ENCODE results near the gene CELF4.

CELF4 gene

DNA sequence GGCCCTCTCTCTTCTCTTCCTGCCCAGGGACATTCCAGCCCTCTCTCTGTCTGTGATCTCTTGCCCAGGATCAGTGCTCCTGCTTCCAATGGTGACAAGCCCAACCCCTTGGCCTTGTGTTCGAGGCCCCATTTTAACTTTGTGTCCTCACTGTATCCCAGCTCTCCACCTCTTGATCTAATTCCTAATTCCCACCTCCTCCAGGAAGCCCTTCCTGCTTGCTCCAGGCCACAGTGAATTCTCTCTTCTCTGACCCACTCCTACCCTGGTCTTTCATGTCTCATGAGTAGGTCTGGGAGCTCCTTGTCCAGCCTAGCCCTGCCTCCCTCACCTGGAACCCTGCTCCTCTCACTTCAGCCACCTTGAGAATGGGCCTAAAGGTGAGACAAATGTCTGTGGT, 249.1 kb downstream of the CELF4 start:
- H3K4me1 ChIP-seq (ENCODE audit: insufficient read depth, poor library complexity, severe bottlenecking) = no peaks in the 10 kb centered on the region
- ATAC-seq (ENCODE audit: low read depth) (no peak), DNase-seq (ENCODE audit: low spot score) (no peak)
- H3K9me3 ChIP-seq (ENCODE audit: severe bottlenecking) = no peaks in the 10 kb centered on the region
- no peak overlapping the region for H3K4me3 ChIP-seq (ENCODE audit: severe bottlenecking)
- no peak overlapping the region for H3K27ac ChIP-seq (ENCODE audit: poor library complexity, severe bottlenecking)
- TF ChIP-seq, protein P1, sequence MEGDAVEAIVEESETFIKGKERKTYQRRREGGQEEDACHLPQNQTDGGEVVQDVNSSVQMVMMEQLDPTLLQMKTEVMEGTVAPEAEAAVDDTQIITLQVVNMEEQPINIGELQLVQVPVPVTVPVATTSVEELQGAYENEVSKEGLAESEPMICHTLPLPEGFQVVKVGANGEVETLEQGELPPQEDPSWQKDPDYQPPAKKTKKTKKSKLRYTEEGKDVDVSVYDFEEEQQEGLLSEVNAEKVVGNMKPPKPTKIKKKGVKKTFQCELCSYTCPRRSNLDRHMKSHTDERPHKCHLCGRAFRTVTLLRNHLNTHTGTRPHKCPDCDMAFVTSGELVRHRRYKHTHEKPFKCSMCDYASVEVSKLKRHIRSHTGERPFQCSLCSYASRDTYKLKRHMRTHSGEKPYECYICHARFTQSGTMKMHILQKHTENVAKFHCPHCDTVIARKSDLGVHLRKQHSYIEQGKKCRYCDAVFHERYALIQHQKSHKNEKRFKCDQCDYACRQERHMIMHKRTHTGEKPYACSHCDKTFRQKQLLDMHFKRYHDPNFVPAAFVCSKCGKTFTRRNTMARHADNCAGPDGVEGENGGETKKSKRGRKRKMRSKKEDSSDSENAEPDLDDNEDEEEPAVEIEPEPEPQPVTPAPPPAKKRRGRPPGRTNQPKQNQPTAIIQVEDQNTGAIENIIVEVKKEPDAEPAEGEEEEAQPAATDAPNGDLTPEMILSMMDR (IDR thresholded peaks at IDR 0.05; ENCODE audit: poor library complexity, severe bottlenecking) = no peak
- no peaks in the 10 kb centered on the region for H3K36me3 ChIP-seq (ENCODE audit: low read depth)
- no peaks in the 10 kb centered on the region for H3K27me3 ChIP-seq (ENCODE audit: insufficient read depth, poor library complexity, severe bottlenecking)

DNA sequence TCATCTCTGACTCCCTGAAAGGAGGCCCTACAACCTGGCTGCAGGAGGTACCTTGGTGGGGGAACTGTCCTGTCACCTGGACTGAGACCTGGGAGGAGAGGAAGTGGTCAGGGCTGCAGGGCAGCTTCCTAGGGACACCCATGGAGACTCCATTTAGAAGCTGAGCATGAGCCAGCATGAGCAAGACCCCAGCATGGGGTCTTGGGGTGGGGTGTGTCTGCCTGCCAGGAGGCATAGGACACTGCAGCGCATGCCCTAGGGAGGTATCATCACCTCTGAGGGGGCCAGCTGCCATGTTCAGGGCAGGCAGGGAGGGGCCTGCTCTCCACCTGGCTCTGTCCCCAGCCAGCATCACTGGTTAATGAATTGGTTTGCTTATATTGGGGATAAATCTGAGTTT, 249.7 kb downstream of the CELF4 start:
- TF ChIP-seq, protein P1 (IDR thresholded peaks at IDR 0.05; ENCODE audit: poor library complexity, severe bottlenecking) = no peak
- DNase-seq (ENCODE audit: low spot score) (no peak), ATAC-seq (ENCODE audit: low read depth) (no peak)
- Histone ChIP-seq H3K4me3 (ENCODE audit: severe bottlenecking) (no peak overlapping the region), H3K9me3 (ENCODE audit: severe bottlenecking) (no peaks in the 10 kb centered on the region), H3K27me3 (ENCODE audit: insufficient read depth, poor library complexity, severe bottlenecking) (no peaks in the 10 kb centered on the region), H3K4me1 (ENCODE audit: insufficient read depth, poor library complexity, severe bottlenecking) (no peaks in the 10 kb centered on the region), H3K27ac (ENCODE audit: poor library complexity, severe bottlenecking) (no peak overlapping the region), H3K36me3 (ENCODE audit: low read depth) (no peaks in the 10 kb centered on the region)

DNA sequence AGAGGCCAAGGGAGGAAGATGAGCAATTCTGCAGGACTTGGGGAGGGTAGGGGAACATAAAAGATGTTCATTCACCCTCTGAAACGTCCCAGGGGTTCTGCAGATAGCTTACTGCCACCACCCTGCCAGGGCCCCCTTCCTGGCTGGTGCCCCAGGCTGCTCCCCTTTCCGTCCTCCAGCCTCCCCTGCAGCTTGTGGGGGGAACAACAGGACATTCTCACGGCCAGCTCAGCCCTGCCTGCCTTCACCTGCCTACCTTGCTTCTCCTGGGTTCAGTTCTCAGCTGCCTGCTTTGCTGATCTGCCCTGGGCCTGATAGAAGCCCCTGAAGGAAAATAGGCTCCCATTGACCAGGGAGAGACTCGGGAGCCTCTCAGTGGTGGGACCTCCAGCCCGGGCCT, 251.1 kb downstream of the CELF4 start:
- Histone ChIP-seq H3K4me1 (ENCODE audit: insufficient read depth, poor library complexity, severe bottlenecking) (no peaks in the 10 kb centered on the region), H3K36me3 (ENCODE audit: low read depth) (no peaks in the 10 kb centered on the region), H3K27ac (ENCODE audit: poor library complexity, severe bottlenecking) (no peak overlapping the region), H3K4me3 (ENCODE audit: severe bottlenecking) (no peak overlapping the region), H3K9me3 (ENCODE audit: severe bottlenecking) (no peaks in the 10 kb centered on the region), H3K27me3 (ENCODE audit: insufficient read depth, poor library complexity, severe bottlenecking) (no peaks in the 10 kb centered on the region)
- TF ChIP-seq, protein P1 (IDR thresholded peaks at IDR 0.05; ENCODE audit: poor library complexity, severe bottlenecking) = no peak
- no peak for DNase-seq (ENCODE audit: low spot score)
- no peak for ATAC-seq (ENCODE audit: low read depth)

DNA sequence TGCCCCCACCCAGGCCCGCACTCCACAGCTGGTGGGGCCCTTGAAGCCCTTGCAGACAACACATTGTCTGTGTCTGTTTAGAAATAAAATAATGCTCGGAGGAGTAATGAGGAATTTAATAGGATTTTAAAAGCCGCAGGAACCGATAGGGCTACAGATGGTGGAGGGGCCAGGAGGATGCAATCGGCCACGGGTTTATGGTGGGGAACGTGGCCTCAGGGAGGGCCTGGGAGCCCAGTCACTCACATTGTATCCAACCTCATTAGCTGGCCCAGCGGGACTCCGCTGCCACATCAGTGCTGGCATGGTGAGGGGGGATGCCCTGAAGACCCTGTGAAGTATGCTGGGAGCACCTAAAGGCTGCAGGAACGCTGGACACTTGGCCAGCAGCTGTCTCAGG, 252.0 kb downstream of the CELF4 start:
- TF ChIP-seq, protein P1 (IDR thresholded peaks at IDR 0.05; ENCODE audit: poor library complexity, severe bottlenecking) = no peak
- H3K4me3 ChIP-seq (ENCODE audit: severe bottlenecking) = no peak overlapping the region
- DNase-seq (ENCODE audit: low spot score) (no peak), ATAC-seq (ENCODE audit: low read depth) (no peak; the same call in 2 of the 3 replicates)
- H3K4me1 ChIP-seq (ENCODE audit: insufficient read depth, poor library complexity, severe bottlenecking) = no peaks in the 10 kb centered on the region
- H3K27me3 ChIP-seq (ENCODE audit: insufficient read depth, poor library complexity, severe bottlenecking) = no peaks in the 10 kb centered on the region
- no peaks in the 10 kb centered on the region for H3K9me3 ChIP-seq (ENCODE audit: severe bottlenecking)
- H3K36me3 ChIP-seq (ENCODE audit: low read depth) = no peaks in the 10 kb centered on the region
- no peak overlapping the region for H3K27ac ChIP-seq (ENCODE audit: poor library complexity, severe bottlenecking)

DNA sequence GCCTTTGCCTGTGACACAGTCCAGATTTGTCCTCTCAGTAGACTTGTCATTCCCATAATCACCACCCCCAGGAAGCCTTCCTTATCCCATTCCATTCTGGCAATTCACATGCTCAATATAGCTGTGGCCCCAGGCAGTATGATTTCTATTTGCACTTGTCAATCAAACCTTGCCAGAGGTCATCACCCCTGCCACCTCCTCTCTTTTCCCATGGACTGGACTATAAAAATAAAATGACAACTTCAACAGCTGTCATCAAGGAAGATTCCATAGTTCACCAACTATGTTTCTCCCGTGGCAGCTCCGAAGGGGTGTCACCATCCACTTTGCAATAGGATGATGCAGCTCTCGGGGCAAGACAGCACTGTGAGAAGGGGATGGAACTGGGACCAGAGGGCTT, 255.7 kb downstream of the CELF4 start:
- no peaks in the 10 kb centered on the region for H3K27me3 ChIP-seq (ENCODE audit: insufficient read depth, poor library complexity, severe bottlenecking)
- H3K9me3 ChIP-seq (ENCODE audit: severe bottlenecking) = no peaks in the 10 kb centered on the region
- H3K27ac ChIP-seq (ENCODE audit: poor library complexity, severe bottlenecking) = no peak overlapping the region
- no peaks in the 10 kb centered on the region for H3K36me3 ChIP-seq (ENCODE audit: low read depth)
- ATAC-seq (ENCODE audit: low read depth) = no peak
- H3K4me1 ChIP-seq (ENCODE audit: insufficient read depth, poor library complexity, severe bottlenecking) = no peaks in the 10 kb centered on the region
- DNase-seq (ENCODE audit: low spot score) = no peak
- no peak overlapping the region for H3K4me3 ChIP-seq (ENCODE audit: severe bottlenecking)
- TF ChIP-seq, protein P1 (IDR thresholded peaks at IDR 0.05; ENCODE audit: poor library complexity, severe bottlenecking) = no peak

Measured in RWPE2 (cell line).